Neuronal stem cell (in vitro differentiated cells): ENCODE data around the gene DUS3L.

Source experiments
- DNase-seq: peaks from one replicate; pipeline ENCODE4 v3.0.0-alpha.2; 2013; ENCODE audit warnings: low spot score
- H2AFZ ChIP-seq: one replicate; pipeline ENCODE4 v1.6.1; 2013; ENCODE audit warnings: mild to moderate bottlenecking, low read length, inconsistent platforms
- H2AK5ac ChIP-seq: 2 replicates; pipeline ENCODE4 v1.6.1; 2013; ENCODE audit warnings: low read depth, mild to moderate bottlenecking, inconsistent platforms, low read length, moderate library complexity, mixed read lengths
- H2BK120ac ChIP-seq: 2 replicates; pipeline ENCODE4 v1.6.1; 2013; ENCODE audit warnings: low read depth, mild to moderate bottlenecking, inconsistent platforms, low read length, moderate library complexity, mixed read lengths
- H2BK12ac ChIP-seq: one replicate; pipeline ENCODE4 v1.6.1; 2013; ENCODE audit warnings: low read length, inconsistent platforms
- H2BK15ac ChIP-seq: 2 replicates; pipeline ENCODE4 v1.6.1; 2013; ENCODE audit warnings: mild to moderate bottlenecking, low read length, inconsistent platforms, mixed read lengths
- H2BK5ac ChIP-seq: one replicate; pipeline ENCODE4 v1.6.1; 2013; ENCODE audit warnings: inconsistent platforms, mild to moderate bottlenecking, low read length, moderate library complexity
- H3K14ac ChIP-seq: one replicate; pipeline ENCODE4 v1.6.1; 2013; ENCODE audit warnings: low read length, inconsistent platforms
- H3K18ac ChIP-seq: 2 replicates; pipeline ENCODE4 v1.6.1; 2013; ENCODE audit warnings: low read length, inconsistent platforms
- H3K23ac ChIP-seq: 2 replicates; pipeline ENCODE4 v1.6.1; 2013; ENCODE audit warnings: low read depth, mild to moderate bottlenecking, mixed read lengths, low read length, inconsistent platforms; ENCODE audit not compliant: poor library complexity
- H3K27ac ChIP-seq: replicated peaks from 3 replicates; pipeline ENCODE4 v1.5.1; 2013; ENCODE audit warnings: low read length, inconsistent platforms
- H3K27me3 ChIP-seq, 3 experiments: 2 replicates each; pipeline ENCODE4 v1.6.1; 2013; ENCODE audit warnings: low read length in 3 of 3, mild to moderate bottlenecking in 2 of 3, inconsistent platforms in 1 of 3, low read depth in 1 of 3, mixed read lengths in 1 of 3, moderate library complexity in 1 of 3; ENCODE audit not compliant: control insufficient read depth in 3 of 3, insufficient read depth in 3 of 3
- H3K36me3 ChIP-seq, 2 donors: replicated peaks in 1 of 2; 2 replicates each; pipeline ENCODE4 v1.6.1; 2013; ENCODE audit warnings: low read length in 2 of 2; ENCODE audit not compliant: control insufficient read depth in 2 of 2, insufficient read depth in 2 of 2
- H3K4ac ChIP-seq: 2 replicates; pipeline ENCODE4 v1.6.1; 2013; ENCODE audit warnings: inconsistent platforms, mild to moderate bottlenecking, low read length, moderate library complexity
- H3K4me1 ChIP-seq, 2 donors: 1 replicate in 1 of 2; 2 replicates in 1 of 2; pipeline ENCODE4 v1.6.1; 2013; ENCODE audit warnings: low read length in 2 of 2, low read depth in 1 of 2; ENCODE audit not compliant: control insufficient read depth in 2 of 2, insufficient read depth in 1 of 2
- H3K4me2 ChIP-seq: one replicate; pipeline ENCODE4 v1.6.1; 2013; ENCODE audit warnings: mild to moderate bottlenecking, low read length, inconsistent platforms; ENCODE audit not compliant: insufficient read depth, poor library complexity, severe bottlenecking
- H3K4me3 ChIP-seq, 2 donors: 2 replicates each; pipeline ENCODE4 v1.5.1; 2013; ENCODE audit warnings: low read length in 2 of 2, mild to moderate bottlenecking in 2 of 2, inconsistent platforms in 1 of 2, moderate library complexity in 1 of 2
- H3K79me1 ChIP-seq: one replicate; pipeline ENCODE4 v1.6.1; 2013; ENCODE audit warnings: low read depth, mild to moderate bottlenecking, inconsistent platforms, low read length, moderate library complexity
- H3K9ac ChIP-seq: one replicate; pipeline ENCODE4 v1.6.1; 2013; ENCODE audit warnings: mild to moderate bottlenecking, low read depth, low read length, inconsistent platforms; ENCODE audit not compliant: poor library complexity
- H3K9me3 ChIP-seq, 2 donors: replicated peaks in 1 of 2; 2 replicates each; pipeline versions ENCODE3 to v1.6.1; 2013; ENCODE audit warnings: low read length in 2 of 2, mild to moderate bottlenecking in 2 of 2, inconsistent platforms in 1 of 2, low read depth in 1 of 2, mixed read lengths in 1 of 2, moderate library complexity in 1 of 2; ENCODE audit not compliant: control insufficient read depth in 2 of 2, insufficient read depth in 1 of 2
- H4K8ac ChIP-seq: one replicate; pipeline ENCODE4 v1.6.1; 2013; ENCODE audit warnings: low read depth, mild to moderate bottlenecking, inconsistent platforms, low read length, moderate library complexity
- H4K91ac ChIP-seq: one replicate; pipeline ENCODE4 v1.6.1; 2013; ENCODE audit warnings: low read length, low read depth, mild to moderate bottlenecking, inconsistent platforms; ENCODE audit not compliant: poor library complexity
- WGBS, 2 donors: extraction: QIAGEN DNeasy Blood & Tissue Kit; methylation state at CpG; one replicate each; pipeline ENCODE4 v1.1.7; 2013; ENCODE audit warnings: missing lambda C conversion rate in 2 of 2, mixed read lengths in 1 of 2; ENCODE audit not compliant: insufficient read length in 2 of 2, insufficient replicate concordance in 1 of 2; ENCODE audit errors: extremely low coverage in 2 of 2; 5-methylcytosine and 5-hydroxymethylcytosine counted together

DUS3L gene

DNA sequence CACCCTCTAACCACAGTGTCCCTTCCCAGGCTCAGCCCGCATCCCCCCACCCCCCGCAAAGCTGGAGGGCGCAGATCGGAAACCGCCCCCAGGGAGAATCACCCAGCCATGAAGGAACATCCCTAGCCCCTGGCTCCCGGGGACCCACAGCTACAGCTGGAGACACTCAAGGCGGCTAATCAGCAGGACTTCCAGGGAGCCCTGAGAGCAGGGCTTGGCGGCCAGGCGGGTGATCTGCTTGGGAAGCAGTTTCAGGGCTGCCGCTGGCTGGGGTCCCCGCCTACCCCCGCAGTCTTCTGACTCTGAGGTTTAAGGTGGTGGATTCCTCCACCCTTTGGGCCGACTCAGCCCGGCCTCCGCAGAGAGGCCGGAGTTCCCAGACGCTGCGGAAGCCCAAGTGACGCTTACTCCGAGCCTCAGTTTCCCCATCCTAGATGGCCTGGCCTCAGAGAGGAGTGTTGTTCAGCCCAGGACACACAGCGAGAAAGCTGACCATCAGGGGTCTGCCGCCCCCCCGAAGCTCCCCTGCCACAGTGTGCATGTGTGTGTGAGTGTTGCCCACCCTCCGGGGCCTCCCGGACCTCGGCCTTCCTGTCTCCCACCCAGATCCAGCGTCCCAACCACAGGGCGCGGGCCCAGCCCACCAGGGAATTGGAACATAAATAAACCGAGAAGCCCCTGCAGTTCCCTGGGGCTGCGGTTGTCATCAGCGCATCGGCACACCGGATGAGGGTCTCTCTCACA, 38.8 kb upstream of the DUS3L start:
- Histone ChIP-seq H3K23ac (no peak overlapping the region), H3K79me1 (peaks cover 3% of the 10 kb centered on the region), H2BK120ac (no peak overlapping the region), H2BK5ac (no peak overlapping the region), H3K4me3 (no peak overlapping the region), H3K4me2 (peak overlapping the region; percentile 96), H3K9ac (peak overlapping the region; percentile 60), H2AK5ac (peak overlapping the region; percentile 86), H3K14ac (no peak overlapping the region), H2AFZ (no peak overlapping the region), H3K18ac (peak overlapping the region; percentile 99), H3K4ac (peak overlapping the region; percentile 76), H3K36me3 (no peaks in the 10 kb centered on the region), H3K27me3 (peaks cover 0 to 5% (median 0%) of the 10 kb centered on the region in 3 experiments), H4K91ac (no peak overlapping the region), H2BK15ac (peak overlapping the region; percentile 8), H2BK12ac (peak overlapping the region; percentile 24), H3K4me1 (peaks cover 0 to 24% of the 10 kb centered on the region in 2 donors), H4K8ac (peak overlapping the region; percentile 17), H3K27ac (no peak overlapping the region), H3K9me3 (peaks cover 0 to 3% of the 10 kb centered on the region in 2 donors)
- no CpG with 5 or more reads among the region's 34 CpGs for WGBS, 2 donors
- no peak for DNase-seq

DNA sequence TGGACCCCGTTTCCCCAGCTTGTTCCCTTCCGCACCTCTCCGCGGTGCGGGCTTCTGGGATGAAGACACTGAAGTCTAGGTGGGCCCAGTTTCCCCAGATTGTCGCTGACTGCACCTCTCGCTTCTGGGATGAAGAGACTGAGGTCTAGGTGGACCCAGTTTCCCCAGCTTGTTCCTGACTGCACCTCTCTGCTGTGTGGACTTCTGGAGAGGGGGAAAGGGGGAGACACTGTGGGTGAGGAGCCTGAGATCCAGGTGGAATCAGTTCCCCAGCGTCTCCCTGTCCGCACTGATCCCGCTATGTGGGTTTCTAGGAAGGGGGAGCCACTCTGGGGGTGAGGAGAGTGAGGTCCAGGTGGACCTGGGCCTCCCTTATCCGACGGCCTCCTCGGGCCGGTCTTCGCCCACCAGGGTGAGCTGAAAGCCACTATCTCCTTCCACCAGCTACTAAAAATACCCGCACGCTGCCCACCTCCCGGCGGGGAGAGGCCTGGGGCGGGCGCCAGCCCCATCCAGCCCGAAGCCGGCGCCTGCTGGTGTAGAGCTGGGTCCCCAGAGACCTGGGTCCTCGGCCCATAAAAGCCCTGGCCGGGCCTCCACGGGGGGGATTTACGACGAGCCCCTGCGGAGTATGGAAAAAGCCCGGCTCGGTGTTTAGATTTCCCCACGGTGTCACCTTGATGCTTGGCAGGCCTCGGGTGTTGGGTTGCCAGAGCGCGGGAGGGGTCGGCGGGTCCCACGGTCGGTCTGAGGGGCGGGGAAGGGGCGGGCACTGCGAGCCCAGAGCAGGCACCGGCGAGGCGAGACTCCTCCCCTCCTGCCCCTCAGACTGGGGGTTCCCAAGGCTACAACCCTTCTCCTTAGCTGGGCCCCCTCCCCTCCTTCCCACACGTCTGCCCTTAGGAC, 38.0 kb upstream of the DUS3L start:
- Histone ChIP-seq H3K9me3 (peaks cover 0 to 3% of the 10 kb centered on the region in 2 donors), H3K27ac (peak overlapping the region; percentile 96), H3K9ac (peak overlapping the region; percentile 99), H3K4me1 (peaks cover 0 to 24% of the 10 kb centered on the region in 2 donors), H4K8ac (peak overlapping the region; percentile 82), H2AK5ac (peak overlapping the region; percentile 100), H2BK15ac (peak overlapping the region; percentile 91), H2AFZ (peak overlapping the region; percentile 80), H3K27me3 (peaks cover 0 to 5% (median 0%) of the 10 kb centered on the region in 3 experiments), H3K4me2 (peak overlapping the region; percentile 96), H3K4ac (peak overlapping the region; percentile 98), H2BK12ac (peak overlapping the region; percentile 22), H3K18ac (peak overlapping the region; percentile 99), H4K91ac (peak overlapping the region; percentile 95), H3K23ac (peak overlapping the region; percentile 100), H2BK120ac (no peak overlapping the region), H3K36me3 (no peaks in the 10 kb centered on the region), H3K14ac (peak overlapping the region; percentile 89), H3K4me3 (peak overlapping the region; percentile 52 to 94), H3K79me1 (peaks cover 3% of the 10 kb centered on the region), H2BK5ac (peak overlapping the region; percentile 66)
- peak; percentile 56 for DNase-seq
- no CpG with 5 or more reads among the region's 47 CpGs for WGBS, 2 donors

DNA sequence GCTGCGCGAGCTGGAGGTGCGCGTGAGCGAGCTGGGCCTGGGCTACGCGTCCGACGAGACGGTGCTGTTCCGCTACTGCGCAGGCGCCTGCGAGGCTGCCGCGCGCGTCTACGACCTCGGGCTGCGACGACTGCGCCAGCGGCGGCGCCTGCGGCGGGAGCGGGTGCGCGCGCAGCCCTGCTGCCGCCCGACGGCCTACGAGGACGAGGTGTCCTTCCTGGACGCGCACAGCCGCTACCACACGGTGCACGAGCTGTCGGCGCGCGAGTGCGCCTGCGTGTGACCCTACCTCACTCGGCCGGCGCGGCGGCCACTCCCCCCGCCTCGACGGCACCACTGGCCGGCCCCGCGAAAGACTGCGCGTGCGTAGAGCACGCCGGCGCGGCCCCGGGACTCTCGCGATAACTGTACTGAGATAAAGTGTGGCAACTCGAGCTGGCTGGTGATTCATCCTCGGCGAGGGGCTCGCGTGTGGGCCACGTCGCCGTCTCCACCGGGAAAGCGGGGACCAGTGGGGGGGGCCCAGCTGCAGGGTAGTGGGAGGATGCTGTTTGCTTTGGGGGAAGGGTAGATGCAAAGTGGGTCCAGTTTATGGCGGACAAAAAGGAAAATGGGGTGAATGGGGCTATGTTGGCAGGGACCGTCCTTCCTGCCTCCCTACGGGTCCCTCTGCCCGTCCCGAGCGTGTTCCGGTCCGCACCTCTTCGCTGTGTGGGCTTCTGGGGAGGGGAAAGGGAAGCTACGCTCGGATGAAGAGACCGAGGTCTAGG, 37.1 kb upstream of the DUS3L start:
- H3K23ac ChIP-seq, result peak overlapping the region; percentile 100
- H2BK12ac ChIP-seq, result peak overlapping the region; percentile 22
- H4K91ac ChIP-seq, result peak overlapping the region; percentile 95
- peak overlapping the region; percentile 98 for H4K8ac ChIP-seq
- peak overlapping the region; percentile 72 for H2BK120ac ChIP-seq
- peak overlapping the region; percentile 80 for H2AFZ ChIP-seq
- H3K36me3 ChIP-seq, result no peaks in the 10 kb centered on the region
- peak overlapping the region; percentile 99 for H3K18ac ChIP-seq
- peak overlapping the region; percentile 99 for H3K9ac ChIP-seq
- peaks cover 0 to 3% of the 10 kb centered on the region in 2 donors for H3K9me3 ChIP-seq
- WGBS, 2 donors, result no CpG with 5 or more reads among the region's 91 CpGs
- H3K4ac ChIP-seq, result peak overlapping the region; percentile 98
- H2BK15ac ChIP-seq, result peak overlapping the region; percentile 91
- H3K4me2 ChIP-seq, result peak overlapping the region; percentile 96
- peak overlapping the region; percentile 66 for H2BK5ac ChIP-seq
- DNase-seq, result peak; percentile 96
- peak overlapping the region; percentile 96 for H3K27ac ChIP-seq
- H3K4me3 ChIP-seq, result peak overlapping the region; percentile 52 to 94
- peak overlapping the region; percentile 100 for H2AK5ac ChIP-seq
- H3K4me1 ChIP-seq, result peaks cover 0 to 24% of the 10 kb centered on the region in 2 donors
- peaks cover 0 to 5% (median 0%) of the 10 kb centered on the region in 3 experiments for H3K27me3 ChIP-seq
- peaks cover 3% of the 10 kb centered on the region for H3K79me1 ChIP-seq
- peak overlapping the region; percentile 89 for H3K14ac ChIP-seq
